Measurements from ENCODE around the gene MAP4K3.

Gene MAP4K3

DNA sequence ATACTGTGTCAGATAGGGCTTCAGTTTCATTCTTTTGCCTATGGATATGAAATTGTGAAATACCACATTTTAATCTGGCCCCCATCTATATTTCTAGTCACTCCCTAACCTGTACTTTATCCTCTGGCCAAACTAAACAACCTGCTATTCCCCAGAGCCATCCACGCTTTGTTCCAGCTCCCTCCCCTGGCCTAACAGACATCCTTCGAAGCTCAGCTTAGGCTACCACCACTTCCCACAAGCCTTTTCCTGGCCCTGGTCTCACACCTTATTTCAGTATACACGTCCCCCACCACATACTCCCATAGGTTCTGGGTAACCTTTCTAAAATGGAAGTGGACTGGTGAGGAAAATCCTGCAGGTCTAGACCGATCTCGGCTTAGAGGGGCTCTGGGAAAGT is 55.4 kb downstream of the MAP4K3 start:
- TF ChIP-seq, protein P1, sequence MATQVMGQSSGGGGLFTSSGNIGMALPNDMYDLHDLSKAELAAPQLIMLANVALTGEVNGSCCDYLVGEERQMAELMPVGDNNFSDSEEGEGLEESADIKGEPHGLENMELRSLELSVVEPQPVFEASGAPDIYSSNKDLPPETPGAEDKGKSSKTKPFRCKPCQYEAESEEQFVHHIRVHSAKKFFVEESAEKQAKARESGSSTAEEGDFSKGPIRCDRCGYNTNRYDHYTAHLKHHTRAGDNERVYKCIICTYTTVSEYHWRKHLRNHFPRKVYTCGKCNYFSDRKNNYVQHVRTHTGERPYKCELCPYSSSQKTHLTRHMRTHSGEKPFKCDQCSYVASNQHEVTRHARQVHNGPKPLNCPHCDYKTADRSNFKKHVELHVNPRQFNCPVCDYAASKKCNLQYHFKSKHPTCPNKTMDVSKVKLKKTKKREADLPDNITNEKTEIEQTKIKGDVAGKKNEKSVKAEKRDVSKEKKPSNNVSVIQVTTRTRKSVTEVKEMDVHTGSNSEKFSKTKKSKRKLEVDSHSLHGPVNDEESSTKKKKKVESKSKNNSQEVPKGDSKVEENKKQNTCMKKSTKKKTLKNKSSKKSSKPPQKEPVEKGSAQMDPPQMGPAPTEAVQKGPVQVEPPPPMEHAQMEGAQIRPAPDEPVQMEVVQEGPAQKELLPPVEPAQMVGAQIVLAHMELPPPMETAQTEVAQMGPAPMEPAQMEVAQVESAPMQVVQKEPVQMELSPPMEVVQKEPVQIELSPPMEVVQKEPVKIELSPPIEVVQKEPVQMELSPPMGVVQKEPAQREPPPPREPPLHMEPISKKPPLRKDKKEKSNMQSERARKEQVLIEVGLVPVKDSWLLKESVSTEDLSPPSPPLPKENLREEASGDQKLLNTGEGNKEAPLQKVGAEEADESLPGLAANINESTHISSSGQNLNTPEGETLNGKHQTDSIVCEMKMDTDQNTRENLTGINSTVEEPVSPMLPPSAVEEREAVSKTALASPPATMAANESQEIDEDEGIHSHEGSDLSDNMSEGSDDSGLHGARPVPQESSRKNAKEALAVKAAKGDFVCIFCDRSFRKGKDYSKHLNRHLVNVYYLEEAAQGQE (IDR thresholded peaks at IDR 0.05; ENCODE audit: insufficient read depth in 1 of 2, low read depth in 2 of 2, low read length in 2 of 2), result no peak
- no peak for TF ChIP-seq TAF1 (IDR thresholded peaks at IDR 0.05; ENCODE audit: borderline replicate concordance, insufficient read depth, low read length)
- TF ChIP-seq POLR2AphosphoS5 (IDR thresholded peaks at IDR 0.05; ENCODE audit: low read depth, low read length), result no peak
- no peak for TF ChIP-seq SIN3A (IDR thresholded peaks at IDR 0.05; ENCODE audit: borderline replicate concordance, insufficient read depth, low read length)
- no peak for TF ChIP-seq FOXP2 (optimal IDR thresholded peaks at IDR 0.05; ENCODE audit: borderline replicate concordance, extremely low read depth, extremely low read length, insufficient read depth)

DNA sequence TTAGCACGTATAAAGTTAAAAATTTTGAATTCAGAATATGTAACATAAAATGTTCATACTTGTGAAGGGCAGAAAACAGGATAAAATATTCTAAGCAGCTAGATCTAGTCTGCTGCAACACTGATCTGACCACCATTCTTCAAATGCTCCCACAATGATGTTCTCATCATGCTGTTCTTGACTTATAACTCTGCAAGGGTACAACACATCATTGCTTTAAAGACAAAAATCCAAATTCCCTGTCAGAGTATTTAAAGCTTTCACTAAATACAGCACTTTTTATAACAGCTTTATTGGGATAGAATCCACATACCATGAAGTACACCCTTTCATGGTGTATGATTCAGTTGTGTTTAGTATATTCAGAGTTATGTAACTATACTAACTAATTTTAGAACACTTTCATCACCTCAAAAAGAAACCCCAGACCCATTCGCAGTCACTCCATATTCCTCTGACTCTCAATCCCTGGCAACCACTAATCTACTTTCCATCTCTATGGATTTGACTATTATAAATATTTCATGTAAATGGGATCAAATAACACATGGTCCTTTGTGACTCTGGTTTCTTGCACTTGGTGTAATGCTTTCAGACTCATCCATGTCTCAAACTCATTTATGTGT is 56.4 kb downstream of the MAP4K3 start:
- TF ChIP-seq TAF1 (IDR thresholded peaks at IDR 0.05; ENCODE audit: borderline replicate concordance, insufficient read depth, low read length), result no peak
- no peak for TF ChIP-seq POLR2AphosphoS5 (IDR thresholded peaks at IDR 0.05; ENCODE audit: low read depth, low read length)
- TF ChIP-seq, protein P1 (IDR thresholded peaks at IDR 0.05; ENCODE audit: insufficient read depth in 1 of 2, low read depth in 2 of 2, low read length in 2 of 2), result no peak
- TF ChIP-seq SIN3A (IDR thresholded peaks at IDR 0.05; ENCODE audit: borderline replicate concordance, insufficient read depth, low read length), result no peak
- no peak for TF ChIP-seq FOXP2 (optimal IDR thresholded peaks at IDR 0.05; ENCODE audit: borderline replicate concordance, extremely low read depth, extremely low read length, insufficient read depth)

DNA sequence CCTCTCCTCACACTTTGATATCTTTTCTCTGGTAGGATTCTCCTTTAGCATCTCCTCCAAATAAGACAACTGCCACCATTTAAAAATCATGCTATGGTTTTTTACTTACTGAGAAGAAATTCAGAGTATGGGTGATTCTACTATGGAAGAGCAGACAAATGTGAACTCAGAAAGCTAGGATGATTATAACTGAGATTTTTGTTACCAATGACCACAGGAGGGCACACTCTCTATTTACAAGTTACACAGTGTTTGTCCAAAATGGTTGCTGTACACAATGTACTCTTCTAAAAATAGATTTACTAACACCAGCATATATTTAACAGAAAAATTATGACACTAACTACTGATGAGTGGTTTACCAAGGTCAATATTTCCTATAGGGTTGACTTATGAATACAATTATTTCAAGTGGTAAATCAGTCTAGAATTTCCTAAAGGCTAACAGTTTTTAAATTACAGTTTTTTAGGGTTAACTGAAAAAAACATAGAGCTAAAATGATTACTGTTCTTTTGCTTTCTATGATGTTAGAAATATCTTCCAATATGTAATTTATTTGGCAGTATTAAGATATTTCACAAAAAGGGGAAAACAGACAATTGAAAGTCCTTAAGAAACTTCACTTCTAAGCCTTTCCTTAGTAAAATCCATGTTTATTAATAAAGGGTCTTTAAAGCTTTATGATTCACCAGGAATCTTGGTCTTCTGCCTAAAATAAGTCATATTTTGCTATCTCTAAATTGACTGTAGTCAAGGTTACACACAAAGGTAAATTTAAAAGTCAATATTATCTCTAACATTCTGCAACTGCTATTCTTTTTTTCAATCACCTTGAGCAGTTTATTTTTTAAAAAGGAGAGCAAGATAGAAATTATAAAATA is 57.2 kb downstream of the MAP4K3 start:
- TF ChIP-seq, protein P1 (IDR thresholded peaks at IDR 0.05; ENCODE audit: insufficient read depth in 1 of 2, low read depth in 2 of 2, low read length in 2 of 2), result no peak
- TF ChIP-seq POLR2AphosphoS5 (IDR thresholded peaks at IDR 0.05; ENCODE audit: low read depth, low read length) (no peak), FOXP2 (optimal IDR thresholded peaks at IDR 0.05; ENCODE audit: borderline replicate concordance, extremely low read depth, extremely low read length, insufficient read depth) (no peak), SIN3A (IDR thresholded peaks at IDR 0.05; ENCODE audit: borderline replicate concordance, insufficient read depth, low read length) (no peak), TAF1 (IDR thresholded peaks at IDR 0.05; ENCODE audit: borderline replicate concordance, insufficient read depth, low read length) (no peak)

DNA sequence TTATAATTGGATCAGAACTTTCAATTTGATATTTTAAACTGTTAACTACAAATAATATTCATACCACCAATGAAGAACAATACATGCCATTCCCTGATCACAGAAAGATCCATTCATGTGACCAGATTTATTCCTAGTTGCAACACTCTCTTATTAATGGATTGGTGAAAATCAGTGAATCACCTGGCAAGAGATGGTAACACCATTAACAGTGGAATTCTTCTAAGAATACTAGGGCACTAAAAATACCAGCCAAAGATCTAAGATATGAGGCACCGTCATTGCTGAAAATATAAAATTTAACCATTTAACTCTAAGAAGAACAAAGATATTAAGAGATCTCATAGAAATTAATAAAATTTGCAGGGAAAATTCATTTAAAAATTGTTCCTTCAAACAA is 58.1 kb downstream of the MAP4K3 start:
- TF ChIP-seq TAF1 (IDR thresholded peaks at IDR 0.05; ENCODE audit: borderline replicate concordance, insufficient read depth, low read length) (no peak), FOXP2 (optimal IDR thresholded peaks at IDR 0.05; ENCODE audit: borderline replicate concordance, extremely low read depth, extremely low read length, insufficient read depth) (no peak), SIN3A (IDR thresholded peaks at IDR 0.05; ENCODE audit: borderline replicate concordance, insufficient read depth, low read length) (no peak), POLR2AphosphoS5 (IDR thresholded peaks at IDR 0.05; ENCODE audit: low read depth, low read length) (no peak)
- TF ChIP-seq, protein P1 (IDR thresholded peaks at IDR 0.05; ENCODE audit: insufficient read depth in 1 of 2, low read depth in 2 of 2, low read length in 2 of 2), result no peak
